ENCODE results near the gene SATB2.

DNA sequence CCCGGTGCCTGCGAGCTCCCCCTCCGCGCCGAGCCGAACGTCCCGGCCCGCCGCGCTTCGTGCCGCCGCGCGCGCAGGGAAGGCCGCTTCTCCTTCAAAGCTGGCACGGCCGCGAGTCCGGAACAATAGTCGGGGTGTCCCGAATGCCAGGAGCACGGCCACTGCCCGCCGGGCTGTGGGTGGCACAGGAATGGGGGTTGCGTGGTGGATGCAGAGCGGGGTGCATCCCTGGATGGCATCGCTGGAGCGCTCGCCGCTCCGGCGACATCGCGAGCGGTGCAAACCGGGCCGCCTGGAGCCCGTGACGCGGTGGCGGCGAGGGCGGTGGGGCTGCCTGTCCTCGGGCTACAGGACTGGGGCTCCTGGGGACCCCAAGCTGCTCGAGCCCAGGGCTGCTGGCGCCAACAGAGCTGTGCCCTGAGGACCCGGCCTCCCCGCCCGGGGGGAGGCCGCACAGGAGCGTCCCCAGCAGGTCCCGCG is 1.1 kb upstream of the SATB2 start:
- TF ChIP-seq, protein P1, sequence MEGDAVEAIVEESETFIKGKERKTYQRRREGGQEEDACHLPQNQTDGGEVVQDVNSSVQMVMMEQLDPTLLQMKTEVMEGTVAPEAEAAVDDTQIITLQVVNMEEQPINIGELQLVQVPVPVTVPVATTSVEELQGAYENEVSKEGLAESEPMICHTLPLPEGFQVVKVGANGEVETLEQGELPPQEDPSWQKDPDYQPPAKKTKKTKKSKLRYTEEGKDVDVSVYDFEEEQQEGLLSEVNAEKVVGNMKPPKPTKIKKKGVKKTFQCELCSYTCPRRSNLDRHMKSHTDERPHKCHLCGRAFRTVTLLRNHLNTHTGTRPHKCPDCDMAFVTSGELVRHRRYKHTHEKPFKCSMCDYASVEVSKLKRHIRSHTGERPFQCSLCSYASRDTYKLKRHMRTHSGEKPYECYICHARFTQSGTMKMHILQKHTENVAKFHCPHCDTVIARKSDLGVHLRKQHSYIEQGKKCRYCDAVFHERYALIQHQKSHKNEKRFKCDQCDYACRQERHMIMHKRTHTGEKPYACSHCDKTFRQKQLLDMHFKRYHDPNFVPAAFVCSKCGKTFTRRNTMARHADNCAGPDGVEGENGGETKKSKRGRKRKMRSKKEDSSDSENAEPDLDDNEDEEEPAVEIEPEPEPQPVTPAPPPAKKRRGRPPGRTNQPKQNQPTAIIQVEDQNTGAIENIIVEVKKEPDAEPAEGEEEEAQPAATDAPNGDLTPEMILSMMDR (IDR thresholded peaks at IDR 0.05): no peak
- TF ChIP-seq POLR2A (IDR thresholded peaks at IDR 0.05) (no peak), POLR2AphosphoS5 (IDR thresholded peaks at IDR 0.05) (no peak)

Measured in prostate gland (tissue), 2 donors.